Body of pancreas (tissue), 4 donors: ENCODE results near the gene CACNA2D3. TPM values are rescaled to one million over a fixed set of nuclear protein-coding genes. Genes with fewer than 3 reads are reported as not detected.
A peak's percentile ranks its signal among the peaks of the same experiment; 100 is the strongest.

ENCODE experiments used
- ATAC-seq: fragments of 150-250 bp; one replicate; pipeline ENCODE4 v1.9.1; 2016
- DNase-seq, 4 donors: peaks; one replicate each; pipeline ENCODE4 v3.0.0-alpha.2; 2019
- H3K27ac ChIP-seq, 4 donors: fragments of 200-600 bp; sonication (generic); 1 replicate in 3 of 4; 2 replicates in 1 of 4; pipeline versions ENCODE4 v1.5.1 to v1.6.1; 2016 to 2019; ENCODE audit warnings: mild to moderate bottlenecking in 1 of 4, mixed read lengths in 1 of 4, moderate library complexity in 1 of 4
- H3K27me3 ChIP-seq, 2 donors: fragments of 200-600 bp; sonication (generic); one replicate each; pipeline ENCODE4 v1.6.0; 2016; ENCODE audit warnings: mild to moderate bottlenecking in 1 of 2
- H3K36me3 ChIP-seq, 2 donors: fragments of 200-600 bp; sonication (generic); replicated peaks in 1 of 2; 2 replicates each; pipeline ENCODE4 v1.5.1; 2016; ENCODE audit warnings: low read depth in 2 of 2; ENCODE audit not compliant: insufficient read depth in 1 of 2
- H3K4me1 ChIP-seq: fragments of 200-600 bp; sonication (generic); one replicate; pipeline ENCODE4 v1.6.0; 2016
- H3K4me3 ChIP-seq, 2 donors: fragments of 200-600 bp; sonication (generic); 1 replicate in 1 of 2; 2 replicates in 1 of 2; pipeline ENCODE4 v1.5.1; 2016 to 2019
- H3K9me3 ChIP-seq, 3 donors: fragments of 200-600 bp; sonication (generic); 1 replicate in 2 of 3; 2 replicates in 1 of 3; pipeline ENCODE4 v1.5.1; 2016
- POLR2A ChIP-seq, 3 donors: fragments of 450-650 bp; IDR thresholded peaks; one replicate each; pipeline ENCODE4 v1.6.1; 2016; ENCODE audit warnings: antibody characterized with exemption in 3 of 3, mild to moderate bottlenecking in 2 of 3
- WGBS, 2 donors: methylation state at CpG; one replicate each; pipeline ENCODE4 v1.1.5; 2017; 5-methylcytosine and 5-hydroxymethylcytosine counted together
- intact Hi-C: fragments of 100-400 bp; cut with DNase I; formaldehyde crosslinking; loops from one replicate; pipeline ENCODE4 v1.15.1; 2023
- total RNA-seq, 2 donors: library from RNA; depleted of rRNA; stranded (reverse); fragments of >200 nt; gene quantifications; one replicate each; pipeline ENCODE4 v1.1.0, GENCODE V29; 2016
- TF ChIP-seq, protein P1 (sequence below), 7 experiments: fragments of 450-650 bp in 4 of 7; fragments of 200-600 bp in 3 of 7; sonication (generic) in 3 of 7; IDR thresholded peaks; one replicate each; pipeline ENCODE4 v1.5.1; 2016 to 2019; ENCODE audit warnings: antibody characterized with exemption in 7 of 7

The CACNA2D3 gene
- total RNA-seq, 2 donors from 2014 or later, result not detected

DNA sequence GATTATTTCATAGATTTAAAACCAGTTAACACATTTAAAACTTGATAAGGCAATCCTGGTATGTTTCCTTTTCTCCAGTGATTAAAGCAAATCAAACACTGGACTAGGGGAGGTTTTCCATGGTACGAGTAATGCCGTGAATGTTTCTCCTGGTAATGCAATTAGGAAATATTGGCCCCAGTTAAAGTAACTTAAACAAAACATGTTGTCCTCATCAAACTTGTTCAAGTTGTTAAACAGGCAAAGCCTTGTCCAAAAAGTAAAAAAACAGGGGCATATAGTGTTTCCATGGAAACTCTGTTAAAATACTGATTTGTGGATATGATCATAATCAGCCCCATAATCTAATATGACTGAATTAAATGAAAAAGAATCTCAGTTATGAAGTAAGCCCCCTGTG lies 818.6 kb downstream of the CACNA2D3 start:
- no peak overlapping the region for H3K27ac ChIP-seq
- intact Hi-C loops, result no loop called here
- H3K27me3 ChIP-seq, result no peaks in the 10 kb centered on the region
- no peak for DNase-seq
- TF ChIP-seq, protein P1, sequence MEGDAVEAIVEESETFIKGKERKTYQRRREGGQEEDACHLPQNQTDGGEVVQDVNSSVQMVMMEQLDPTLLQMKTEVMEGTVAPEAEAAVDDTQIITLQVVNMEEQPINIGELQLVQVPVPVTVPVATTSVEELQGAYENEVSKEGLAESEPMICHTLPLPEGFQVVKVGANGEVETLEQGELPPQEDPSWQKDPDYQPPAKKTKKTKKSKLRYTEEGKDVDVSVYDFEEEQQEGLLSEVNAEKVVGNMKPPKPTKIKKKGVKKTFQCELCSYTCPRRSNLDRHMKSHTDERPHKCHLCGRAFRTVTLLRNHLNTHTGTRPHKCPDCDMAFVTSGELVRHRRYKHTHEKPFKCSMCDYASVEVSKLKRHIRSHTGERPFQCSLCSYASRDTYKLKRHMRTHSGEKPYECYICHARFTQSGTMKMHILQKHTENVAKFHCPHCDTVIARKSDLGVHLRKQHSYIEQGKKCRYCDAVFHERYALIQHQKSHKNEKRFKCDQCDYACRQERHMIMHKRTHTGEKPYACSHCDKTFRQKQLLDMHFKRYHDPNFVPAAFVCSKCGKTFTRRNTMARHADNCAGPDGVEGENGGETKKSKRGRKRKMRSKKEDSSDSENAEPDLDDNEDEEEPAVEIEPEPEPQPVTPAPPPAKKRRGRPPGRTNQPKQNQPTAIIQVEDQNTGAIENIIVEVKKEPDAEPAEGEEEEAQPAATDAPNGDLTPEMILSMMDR (IDR thresholded peaks at IDR 0.05), result no peak
- TF ChIP-seq POLR2A (IDR thresholded peaks at IDR 0.05), result no peak
- 37 to 49% methylated on average over 2 of the region's 2 CpGs for WGBS, 2 donors
- no peaks in the 10 kb centered on the region for H3K4me1 ChIP-seq
- H3K4me3 ChIP-seq, result no peak overlapping the region
- no peak for ATAC-seq
- H3K36me3 ChIP-seq, result no peaks in the 10 kb centered on the region
- H3K9me3 ChIP-seq, result no peaks in the 10 kb centered on the region

DNA sequence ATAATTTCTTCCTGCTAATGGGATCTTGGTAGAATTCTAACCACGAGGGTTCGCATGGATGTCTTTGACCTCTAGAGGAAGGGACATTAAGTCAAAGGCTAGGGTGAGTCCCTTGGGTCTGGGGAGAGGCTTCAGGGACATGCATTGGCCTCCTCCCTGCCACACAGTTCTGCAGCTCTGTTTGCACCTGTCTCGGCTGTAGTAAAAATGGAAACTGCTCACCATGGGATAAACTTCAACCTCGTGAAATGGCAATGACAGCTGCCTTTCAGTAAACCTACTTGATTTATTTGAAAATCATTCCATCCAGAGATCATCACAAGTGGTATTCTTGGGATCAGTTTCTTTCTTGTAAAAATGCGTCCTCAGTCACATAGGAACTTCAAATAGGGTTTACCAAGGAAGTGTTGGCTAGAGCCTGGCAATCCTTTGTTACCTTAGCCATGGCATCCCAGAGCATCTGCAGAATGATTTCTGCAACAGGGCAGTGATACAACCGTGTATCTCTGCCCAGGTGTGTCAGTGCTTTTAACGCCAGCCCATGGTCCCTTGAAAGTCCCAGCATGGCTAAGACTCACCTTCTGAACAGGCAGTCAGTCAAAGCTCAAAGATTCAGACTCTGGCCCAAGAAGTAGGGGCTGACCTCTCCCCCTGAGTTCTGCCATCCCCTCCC lies 819.5 kb downstream of the CACNA2D3 start:
- H3K27me3 ChIP-seq, result no peaks in the 10 kb centered on the region
- WGBS, 2 donors, result 70 to 72% methylated on average over 7 of the region's 7 CpGs

DNA sequence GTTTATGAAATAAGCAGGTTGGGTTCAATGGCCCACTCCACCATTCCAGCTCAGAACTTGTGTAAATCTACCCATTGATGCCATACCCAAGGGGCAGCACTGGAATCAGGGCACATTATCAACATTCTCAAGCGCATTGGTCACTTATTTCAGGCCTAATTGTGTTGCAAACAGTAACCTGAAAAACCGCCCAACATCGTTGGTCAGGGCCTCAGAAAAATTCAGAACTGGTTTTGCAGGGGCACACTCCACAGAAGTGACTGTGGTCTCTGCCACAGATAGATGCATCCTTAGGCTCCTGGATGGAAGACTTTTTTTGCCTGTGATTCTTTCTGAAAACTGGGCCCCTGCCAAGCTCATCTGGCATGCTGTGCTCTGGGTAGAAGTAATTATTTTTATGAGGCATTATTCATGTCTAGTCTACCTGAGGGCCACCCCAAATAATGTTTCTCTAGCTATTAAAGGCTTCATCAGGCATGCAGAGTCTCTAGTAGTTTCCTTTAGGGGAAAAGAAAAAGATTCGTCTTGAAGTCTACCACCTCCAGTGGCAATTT lies 827.2 kb downstream of the CACNA2D3 start:
- H3K27me3 ChIP-seq, result no peaks in the 10 kb centered on the region
- intact Hi-C loops, result no loop called here
- H3K27ac ChIP-seq, result no peak overlapping the region
- H3K9me3 ChIP-seq, result no peaks in the 10 kb centered on the region
- 79 to 83% methylated on average over 4 of the region's 4 CpGs for WGBS, 2 donors
- ATAC-seq (no peak), DNase-seq (no peak)
- H3K4me3 ChIP-seq, result no peak overlapping the region
- no peaks in the 10 kb centered on the region for H3K4me1 ChIP-seq
- no peaks in the 10 kb centered on the region for H3K36me3 ChIP-seq
- no peak for TF ChIP-seq POLR2A (IDR thresholded peaks at IDR 0.05)
- TF ChIP-seq, protein P1 (IDR thresholded peaks at IDR 0.05), result no peak

More for the DNA sequence above, 819.5 kb downstream of the CACNA2D3 start:
- H3K36me3 ChIP-seq, result no peaks in the 10 kb centered on the region
- ATAC-seq (no peak), DNase-seq (no peak)
- no peaks in the 10 kb centered on the region for H3K4me1 ChIP-seq
- no peak overlapping the region for H3K27ac ChIP-seq
- TF ChIP-seq POLR2A (IDR thresholded peaks at IDR 0.05), result no peak
- TF ChIP-seq, protein P1 (IDR thresholded peaks at IDR 0.05), result no peak
- H3K9me3 ChIP-seq, result no peaks in the 10 kb centered on the region
- intact Hi-C loops, result no loop called here
- H3K4me3 ChIP-seq, result no peak overlapping the region

DNA sequence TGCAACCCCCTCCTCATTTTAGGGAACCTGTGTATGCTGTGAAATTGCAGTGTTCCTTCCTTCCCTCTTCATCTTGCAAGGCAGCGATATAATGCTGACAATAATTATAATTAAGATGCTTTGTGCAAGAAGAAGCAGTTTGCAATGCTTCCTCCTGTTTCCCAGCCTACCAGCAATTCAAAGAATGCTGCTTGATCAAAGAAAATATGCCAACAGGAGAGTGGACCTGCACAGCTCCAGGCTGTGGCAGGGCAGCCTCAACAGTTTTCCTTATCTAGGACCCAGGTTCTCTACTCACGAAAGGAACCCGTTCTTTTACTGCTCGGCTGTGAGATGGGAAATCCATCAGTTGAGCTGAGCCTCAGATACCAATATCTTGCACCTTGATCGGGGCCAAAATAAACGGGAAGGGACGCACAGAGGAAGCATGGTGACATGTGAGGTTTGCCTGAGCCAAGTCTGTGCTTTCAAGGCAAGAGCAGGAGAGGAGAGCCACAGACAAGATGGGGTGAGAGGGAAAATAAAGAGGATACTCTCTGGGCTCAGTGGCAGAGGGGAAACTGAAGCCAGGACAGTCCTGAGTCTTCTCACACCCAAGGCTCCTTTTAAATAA lies 828.1 kb downstream of the CACNA2D3 start:
- 21 to 27% methylated on average over 7 of the region's 7 CpGs for WGBS, 2 donors
- Histone ChIP-seq H3K27me3 (no peaks in the 10 kb centered on the region), H3K9me3 (no peaks in the 10 kb centered on the region), H3K27ac (no peak overlapping the region), H3K36me3 (no peaks in the 10 kb centered on the region), H3K4me3 (no peak overlapping the region), H3K4me1 (no peaks in the 10 kb centered on the region)
- DNase-seq (no peak), ATAC-seq (no peak)
- no peak for TF ChIP-seq POLR2A (IDR thresholded peaks at IDR 0.05)
- intact Hi-C loops, result no loop called here

DNA sequence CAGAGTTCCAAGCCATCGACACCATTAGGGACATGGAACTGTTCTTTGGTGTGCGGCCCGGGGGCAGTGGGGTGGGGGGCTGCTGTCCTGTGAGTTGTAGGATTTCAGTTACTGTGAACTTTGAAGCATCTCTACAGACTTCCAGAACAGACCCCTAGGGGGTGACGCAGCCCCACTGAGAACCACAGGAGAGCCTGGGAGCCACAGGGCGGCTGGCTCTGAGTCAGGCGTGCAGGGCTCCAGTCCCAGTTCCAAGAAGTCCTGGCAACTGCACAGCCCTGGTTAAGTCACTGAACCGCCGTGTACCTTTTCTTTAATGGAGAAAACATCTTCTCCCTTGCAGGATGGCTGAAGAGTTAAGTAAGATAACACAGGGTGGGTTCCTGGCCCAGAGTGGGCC lies 829.1 kb downstream of the CACNA2D3 start:
- Histone ChIP-seq H3K4me3 (no peak overlapping the region), H3K27ac (no peak overlapping the region), H3K36me3 (no peaks in the 10 kb centered on the region), H3K4me1 (no peaks in the 10 kb centered on the region), H3K27me3 (no peaks in the 10 kb centered on the region), H3K9me3 (no peaks in the 10 kb centered on the region)
- 37 to 44% methylated on average over 8 of the region's 8 CpGs for whole genome bisulfite sequencing, 2 donors
- intact Hi-C loops, result no loop called here
- DNase-seq (peak; percentile 37 to 68 (median 64)), ATAC-seq (peak; percentile 33)
- TF ChIP-seq, protein P1 (IDR thresholded peaks at IDR 0.05), result peak in 4 of 7 experiments; percentile 11 to 48 (median 40)
- no peak for TF ChIP-seq POLR2A (IDR thresholded peaks at IDR 0.05)
